OCI-LY3 (cell line): ENCODE measurements around the gene CEACAM8.

Source experiments
- H2AFZ ChIP-seq: fragments of 200-600, 300-600 bp; shearing (Covaris generic); 2 replicates; pipeline ENCODE4 v1.6.0; 2014; ENCODE audit warnings: antibody characterized with exemption, low read depth, low read length
- H3K27ac ChIP-seq: fragments of 200-600, 300-600 bp; sonication (generic); 2 replicates; pipeline ENCODE4 v1.5.1; 2014; ENCODE audit warnings: mild to moderate bottlenecking, low read length, moderate library complexity, mixed read lengths
- H3K27me3 ChIP-seq: fragments of 200-600, 300-600 bp; sonication (generic); 2 replicates; pipeline ENCODE4 v1.6.1; 2014; ENCODE audit warnings: low read depth, low read length, mixed read lengths
- H3K36me3 ChIP-seq: fragments of 200-600, 300-600 bp; sonication (generic); replicated peaks from 2 replicates; pipeline ENCODE3; 2014; ENCODE audit warnings: low read depth, low read length, mixed read lengths
- H3K4me1 ChIP-seq: fragments of 300-600, 200-600 bp; sonication (generic); 2 replicates; pipeline ENCODE4 v1.6.1; 2014; ENCODE audit warnings: low read length, mixed read lengths
- H3K4me2 ChIP-seq: fragments of 200-600, 300-600 bp; sonication (generic); 2 replicates; pipeline ENCODE4 v1.6.1; 2014; ENCODE audit warnings: low read length, mixed read lengths
- H3K4me3 ChIP-seq: fragments of 300-600, 200-600 bp; sonication (generic); 2 replicates; pipeline ENCODE4 v1.5.1; 2014; ENCODE audit warnings: antibody characterized with exemption, mild to moderate bottlenecking, low read length, moderate library complexity
- H3K79me2 ChIP-seq: fragments of 300-600, 200-600 bp; shearing (Covaris generic); 2 replicates; pipeline ENCODE4 v1.6.1; 2014; ENCODE audit warnings: mild to moderate bottlenecking, low read length, mixed read lengths
- H3K9ac ChIP-seq: fragments of 300-600, 200-600 bp; shearing (Covaris generic); 2 replicates; pipeline ENCODE4 v1.6.0; 2014; ENCODE audit warnings: mild to moderate bottlenecking, low read length, moderate library complexity
- H3K9me3 ChIP-seq: fragments of 200-600, 300-600 bp; shearing (Covaris generic); 2 replicates; pipeline ENCODE4 v1.6.1; 2014; ENCODE audit warnings: low read length, mixed read lengths; ENCODE audit not compliant: insufficient read depth
- H4K20me1 ChIP-seq: fragments of 200-600, 300-600 bp; sonication (generic); 2 replicates; pipeline ENCODE4 v1.6.1; 2016; ENCODE audit warnings: low read length, mixed read lengths; ENCODE audit not compliant: insufficient read depth
- EZH2phosphoT487 ChIP-seq: fragments of 200-600 bp; shearing (Covaris generic); IDR thresholded peaks from 2 replicates; pipeline ENCODE4 v1.6.1; 2018; ENCODE audit warnings: antibody characterized with exemption, mixed run types, low read depth
- TF ChIP-seq, protein P1 (sequence below): fragments of 200-600, 300-600 bp; sonication (generic); IDR thresholded peaks from 2 replicates; pipeline ENCODE4 v1.5.1; 2014; ENCODE audit warnings: antibody characterized with exemption, low read length, low read depth

Gene CEACAM8

DNA sequence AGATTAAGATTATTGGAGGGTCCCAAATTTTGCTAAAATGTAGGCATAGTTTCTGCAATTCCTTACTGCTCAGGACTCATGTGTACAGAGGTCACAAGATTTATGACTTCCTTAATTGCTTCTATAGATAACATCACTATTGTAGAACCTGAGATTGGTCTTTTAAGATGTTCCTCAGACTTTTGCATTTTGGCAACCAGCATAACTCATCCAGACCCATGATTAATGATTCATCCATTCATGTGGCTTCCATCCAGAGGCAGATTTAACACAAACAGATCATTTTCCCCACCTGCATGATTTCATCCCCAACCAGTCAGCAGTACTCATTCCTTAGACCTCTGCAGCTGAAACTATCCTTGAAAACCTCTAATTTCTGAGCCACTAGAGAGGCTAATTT, 34.5 kb upstream of the CEACAM8 start:
- no peaks in the 10 kb centered on the region for H4K20me1 ChIP-seq
- H2AFZ ChIP-seq: no peak overlapping the region
- H3K4me1 ChIP-seq: no peaks in the 10 kb centered on the region
- no peak overlapping the region for H3K27ac ChIP-seq
- H3K4me2 ChIP-seq: no peak overlapping the region
- TF ChIP-seq EZH2phosphoT487: no peak
- TF ChIP-seq, protein P1, sequence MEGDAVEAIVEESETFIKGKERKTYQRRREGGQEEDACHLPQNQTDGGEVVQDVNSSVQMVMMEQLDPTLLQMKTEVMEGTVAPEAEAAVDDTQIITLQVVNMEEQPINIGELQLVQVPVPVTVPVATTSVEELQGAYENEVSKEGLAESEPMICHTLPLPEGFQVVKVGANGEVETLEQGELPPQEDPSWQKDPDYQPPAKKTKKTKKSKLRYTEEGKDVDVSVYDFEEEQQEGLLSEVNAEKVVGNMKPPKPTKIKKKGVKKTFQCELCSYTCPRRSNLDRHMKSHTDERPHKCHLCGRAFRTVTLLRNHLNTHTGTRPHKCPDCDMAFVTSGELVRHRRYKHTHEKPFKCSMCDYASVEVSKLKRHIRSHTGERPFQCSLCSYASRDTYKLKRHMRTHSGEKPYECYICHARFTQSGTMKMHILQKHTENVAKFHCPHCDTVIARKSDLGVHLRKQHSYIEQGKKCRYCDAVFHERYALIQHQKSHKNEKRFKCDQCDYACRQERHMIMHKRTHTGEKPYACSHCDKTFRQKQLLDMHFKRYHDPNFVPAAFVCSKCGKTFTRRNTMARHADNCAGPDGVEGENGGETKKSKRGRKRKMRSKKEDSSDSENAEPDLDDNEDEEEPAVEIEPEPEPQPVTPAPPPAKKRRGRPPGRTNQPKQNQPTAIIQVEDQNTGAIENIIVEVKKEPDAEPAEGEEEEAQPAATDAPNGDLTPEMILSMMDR: no peak
- no peaks in the 10 kb centered on the region for H3K9me3 ChIP-seq
- H3K36me3 ChIP-seq: no peaks in the 10 kb centered on the region
- no peak overlapping the region for H3K4me3 ChIP-seq
- H3K9ac ChIP-seq: no peak overlapping the region
- H3K79me2 ChIP-seq: no peaks in the 10 kb centered on the region
- H3K27me3 ChIP-seq: peaks cover 66% of the 10 kb centered on the region

DNA sequence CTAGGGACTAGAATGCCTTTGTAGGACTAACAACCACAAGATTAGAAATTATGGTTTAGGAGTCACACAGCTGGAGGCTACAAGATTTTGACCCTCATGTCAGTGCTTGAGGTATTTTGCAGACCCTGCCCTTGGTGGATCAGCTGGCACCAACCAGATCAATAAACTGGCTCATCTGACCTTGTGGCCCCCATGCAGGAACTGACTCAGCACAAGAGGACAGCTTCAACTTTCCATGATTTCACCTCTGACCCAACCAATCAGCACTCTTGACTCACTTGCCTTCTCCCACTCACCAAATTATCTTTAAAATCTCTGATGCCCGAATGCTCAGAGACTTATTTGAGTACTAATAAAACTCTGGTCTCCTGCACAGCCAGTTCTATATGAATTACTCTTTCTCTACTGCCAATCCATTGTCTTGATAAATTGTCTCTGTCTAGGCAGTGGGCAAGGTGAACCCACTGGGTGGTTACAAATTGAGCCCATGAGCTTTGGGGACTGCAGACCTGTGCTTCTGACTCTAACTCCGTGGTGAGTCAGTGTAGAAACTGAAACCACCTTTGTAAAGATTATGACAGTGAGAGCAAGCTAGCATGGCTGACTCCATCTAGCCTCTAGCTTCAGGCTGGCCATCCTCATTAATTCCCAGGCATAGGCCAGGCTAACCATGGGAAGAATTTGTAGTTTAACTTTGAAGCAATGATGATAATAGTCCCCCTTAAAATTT, 33.9 kb upstream of the CEACAM8 start:
- no peak overlapping the region for H3K4me3 ChIP-seq
- H3K36me3 ChIP-seq: no peaks in the 10 kb centered on the region
- no peaks in the 10 kb centered on the region for H3K9me3 ChIP-seq
- no peaks in the 10 kb centered on the region for H3K79me2 ChIP-seq
- H3K4me2 ChIP-seq: no peak overlapping the region
- no peak overlapping the region for H3K27ac ChIP-seq
- TF ChIP-seq EZH2phosphoT487: no peak
- TF ChIP-seq, protein P1: no peak
- H2AFZ ChIP-seq: no peak overlapping the region
- H3K4me1 ChIP-seq: no peaks in the 10 kb centered on the region
- no peaks in the 10 kb centered on the region for H4K20me1 ChIP-seq
- peaks cover 66% of the 10 kb centered on the region for H3K27me3 ChIP-seq
- H3K9ac ChIP-seq: no peak overlapping the region

GRCh38 chr19:42627916-42628315, 33.2 kb upstream of the CEACAM8 start:
- Histone ChIP-seq H4K20me1 (no peaks in the 10 kb centered on the region), H3K9me3 (no peaks in the 10 kb centered on the region), H3K9ac (no peak overlapping the region), H3K4me1 (no peaks in the 10 kb centered on the region), H3K4me3 (no peak overlapping the region), H3K4me2 (no peak overlapping the region), H3K36me3 (no peaks in the 10 kb centered on the region), H3K27me3 (peaks cover 67% of the 10 kb centered on the region), H3K27ac (no peak overlapping the region), H2AFZ (no peak overlapping the region), H3K79me2 (no peaks in the 10 kb centered on the region)
- no peak for TF ChIP-seq EZH2phosphoT487
- TF ChIP-seq, protein P1: no peak

DNA sequence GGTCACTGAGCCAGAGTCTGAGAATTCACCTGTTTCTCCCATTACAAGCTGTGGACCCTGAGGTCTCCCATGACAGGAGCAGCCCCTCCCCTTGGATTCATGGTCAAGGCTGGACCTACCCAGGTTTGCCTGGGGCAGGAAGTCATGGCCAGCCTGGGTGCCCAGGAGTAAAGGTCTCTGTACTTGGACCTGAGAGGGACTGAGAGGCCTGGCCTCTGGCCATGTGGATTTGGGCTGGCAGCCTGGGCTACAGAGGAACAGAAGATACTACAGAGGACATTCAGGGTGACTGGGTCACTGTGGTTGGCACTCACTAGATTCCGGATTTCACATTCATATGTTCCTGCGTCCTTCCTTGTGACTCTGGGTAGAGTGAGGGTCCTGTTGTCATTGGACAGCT, 31.5 kb upstream of the CEACAM8 start:
- Histone ChIP-seq H3K9ac (no peak overlapping the region), H3K4me2 (no peak overlapping the region), H3K4me3 (no peak overlapping the region), H3K27ac (no peak overlapping the region), H3K36me3 (no peaks in the 10 kb centered on the region), H3K27me3 (peaks cover 60% of the 10 kb centered on the region), H3K4me1 (no peaks in the 10 kb centered on the region), H3K79me2 (no peaks in the 10 kb centered on the region), H3K9me3 (no peaks in the 10 kb centered on the region), H2AFZ (no peak overlapping the region), H4K20me1 (no peaks in the 10 kb centered on the region)
- TF ChIP-seq, protein P1: no peak
- TF ChIP-seq EZH2phosphoT487: no peak
